Right renal cortex interstitium (tissue), 3 donors: ENCODE results near the gene SRSF5. TPM values are rescaled to one million over a fixed set of nuclear protein-coding genes. Genes with fewer than 3 reads are reported as not detected.
"Not testable (repeated sequence)": the region's sequence is repeated elsewhere in the genome, so short reads cannot be mapped to it uniquely, and the experiment has no call there.

Source experiments
- DNase-seq, 3 donors: peaks; one replicate each; pipeline ENCODE4 v3.0.0-alpha.2; 2013; ENCODE audit warnings: low read depth in 3 of 3, low spot score in 2 of 3
- polyA plus RNA-seq, 3 donors: library from polyadenylated mRNA; unstranded; fragments of 120-200 nt; gene quantifications; one replicate each; pipeline ENCODE4 v1.2.1, GENCODE V29; 2013; ENCODE audit not compliant: insufficient read length in 3 of 3

The SRSF5 gene
- polyA plus RNA-seq, 3 donors = 538 to 768 (median 669) TPM

DNA sequence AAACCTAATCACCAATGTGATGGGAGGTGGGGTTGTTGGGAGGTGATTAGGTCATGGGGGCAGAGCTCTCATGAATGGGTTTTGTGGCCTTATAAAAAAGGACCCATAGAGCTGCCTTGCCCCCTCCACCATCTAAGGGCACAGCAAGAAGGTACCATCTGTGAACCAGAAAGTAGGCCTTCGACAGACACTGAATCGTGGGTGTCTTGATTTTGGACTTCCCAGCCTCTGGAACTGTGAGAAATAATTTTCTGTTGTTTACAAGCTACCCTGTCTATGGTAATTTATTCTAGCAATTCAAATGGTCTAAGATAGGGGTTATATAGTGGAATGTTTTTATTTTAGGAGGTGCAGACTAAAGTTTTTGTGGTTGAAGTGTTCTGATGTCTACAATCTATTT, 38.0 kb downstream of the SRSF5 start:
- DNase-seq = no peak

DNA sequence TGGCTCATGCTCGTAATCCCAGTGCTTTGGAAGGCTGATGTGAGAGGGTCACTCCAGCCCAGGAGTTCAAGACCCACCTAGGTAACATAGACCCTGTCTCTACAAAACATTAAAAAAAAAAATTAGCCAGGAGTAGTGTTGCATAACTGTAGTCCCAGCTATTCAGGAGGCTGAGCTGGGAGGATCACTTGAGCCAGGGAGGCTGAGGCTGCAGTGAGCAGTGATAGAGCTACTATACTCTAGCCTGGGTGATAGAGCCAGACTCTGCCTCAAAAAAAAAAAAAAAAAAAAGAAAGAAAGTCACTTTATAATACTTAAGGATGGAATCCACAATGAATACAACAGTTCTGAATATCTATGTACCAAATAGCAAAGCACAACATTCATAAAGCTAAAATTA, 40.2 kb downstream of the SRSF5 start:
- DNase-seq = no peak

DNA sequence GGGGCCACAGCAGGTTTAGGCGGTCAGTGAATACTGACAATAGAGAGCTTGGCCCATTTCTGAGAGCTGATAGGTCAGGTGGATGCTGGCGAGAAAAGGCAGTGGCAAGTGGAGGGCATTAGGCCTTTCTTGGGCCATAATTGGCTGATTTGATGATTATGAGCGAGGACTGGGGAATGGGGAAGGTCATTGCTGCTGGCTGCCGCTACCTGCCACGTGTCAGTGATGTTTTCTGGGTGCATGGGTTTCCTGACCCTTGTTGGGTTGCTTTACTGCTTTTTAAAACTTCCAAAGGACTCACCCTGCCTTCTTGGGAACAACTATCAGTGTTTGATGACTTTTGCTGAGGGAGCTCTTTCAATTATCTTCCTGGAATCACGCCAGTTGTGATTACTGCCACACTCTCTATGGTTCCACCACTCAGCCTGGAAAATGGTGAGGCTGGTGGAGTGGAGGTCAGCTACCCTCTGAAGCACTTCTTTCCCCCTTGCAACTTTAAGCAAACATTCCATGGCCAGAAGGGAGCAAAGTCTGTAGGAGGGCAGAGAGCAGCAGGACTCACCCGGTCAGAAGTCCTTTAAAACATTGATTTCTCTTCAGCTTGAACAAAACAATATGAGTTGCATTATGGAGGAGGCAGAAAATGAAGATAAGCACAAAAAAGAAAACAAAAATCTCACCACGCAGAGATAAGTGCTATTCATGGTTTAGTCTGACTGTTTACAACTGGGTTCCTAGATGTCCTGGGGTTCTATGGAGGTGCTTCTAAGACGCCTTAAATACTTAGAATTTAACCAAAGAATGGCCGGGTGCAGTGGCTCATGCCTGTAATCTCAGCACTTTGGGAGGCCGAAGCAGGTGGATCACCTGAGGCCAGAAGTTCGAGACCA, 42.2 kb downstream of the SRSF5 start:
- no peak for DNase-seq

DNA sequence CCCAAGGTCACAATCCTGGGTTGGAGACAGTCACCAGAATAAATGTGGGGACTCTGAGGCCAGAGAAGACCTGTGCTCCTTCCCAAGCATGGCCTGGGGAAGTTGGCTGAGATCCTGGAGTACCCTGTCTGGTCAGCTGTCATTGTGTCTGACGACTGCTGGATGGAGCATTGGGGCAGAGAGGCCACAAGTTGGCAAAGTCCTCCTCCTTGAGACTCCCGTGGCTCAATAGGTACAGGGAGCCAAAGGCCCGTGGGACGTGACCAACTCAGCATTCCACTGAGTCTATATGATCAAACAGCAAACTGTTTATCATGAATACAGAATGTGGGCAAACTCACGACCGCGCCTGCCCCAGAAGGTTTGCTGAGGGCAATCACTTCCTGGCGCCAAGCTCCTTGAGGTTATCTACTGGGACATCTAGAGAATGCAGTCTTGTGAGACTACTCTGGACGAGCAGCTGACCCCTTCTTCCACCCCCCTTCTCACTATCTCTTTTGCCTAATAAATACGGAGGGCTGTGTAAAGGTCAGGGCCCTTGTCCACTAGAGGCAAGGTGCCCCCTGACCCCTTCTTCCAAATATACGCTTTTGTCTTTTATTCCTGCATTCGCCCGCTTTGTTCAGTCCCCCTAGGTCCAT, 44.4 kb downstream of the SRSF5 start:
- DNase-seq = no peak

DNA sequence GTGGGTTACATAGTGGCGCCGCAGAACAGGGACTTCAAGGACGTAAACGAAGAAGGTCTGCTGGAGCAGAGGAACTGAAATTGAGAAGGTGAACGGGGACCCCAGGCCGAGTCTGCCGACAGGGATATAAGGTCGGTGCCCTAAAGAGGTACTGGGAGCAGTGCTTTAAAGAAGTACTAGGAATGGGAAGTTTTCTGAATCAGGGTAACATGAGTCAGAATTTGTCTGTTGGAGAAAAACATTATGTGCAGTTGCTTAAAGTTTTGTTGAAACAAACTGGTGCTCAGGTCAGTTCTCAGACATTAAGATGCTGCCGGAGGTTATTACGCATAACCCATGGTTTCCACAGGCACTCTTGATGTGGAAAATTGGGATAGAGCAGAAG, 44.9 kb downstream of the SRSF5 start:
- DNase-seq = no peak

DNA sequence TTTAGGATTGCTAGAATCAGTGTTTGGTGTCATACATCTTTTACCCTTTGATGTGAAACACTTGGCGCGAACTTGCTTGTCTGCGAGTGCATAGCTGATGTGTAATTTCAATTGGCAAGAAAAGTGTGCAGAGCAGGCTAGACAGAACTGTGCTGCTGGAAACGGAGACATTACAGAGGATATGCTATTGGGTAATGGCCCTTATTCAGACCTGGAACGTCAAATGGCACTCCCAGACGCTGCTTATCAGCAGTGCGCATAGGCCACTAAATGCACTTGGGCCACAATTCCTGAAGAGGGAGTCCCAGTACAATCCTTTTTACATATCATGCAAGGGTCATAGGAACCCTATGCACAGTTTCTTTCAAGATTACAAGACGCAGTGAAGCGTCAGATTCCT, 45.8 kb downstream of the SRSF5 start:
- DNase-seq = no peak

DNA sequence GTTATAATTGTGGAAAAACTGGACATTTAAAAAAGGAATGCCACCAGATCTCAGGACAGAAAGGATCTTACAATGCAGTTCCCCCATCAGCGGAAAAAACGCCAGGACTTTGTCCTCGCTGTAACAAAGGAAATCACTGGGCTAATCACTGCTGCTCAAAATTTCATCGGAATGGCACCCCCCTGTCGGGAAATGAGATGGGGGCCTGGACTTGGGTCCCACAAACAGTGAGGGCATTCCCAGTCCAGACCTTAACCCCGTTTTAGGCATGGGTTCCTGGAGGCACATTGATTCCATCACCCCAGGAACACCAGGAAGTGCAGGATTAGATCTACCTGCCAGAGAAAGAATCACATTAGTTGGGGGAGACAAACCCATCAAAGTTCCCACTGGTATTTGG, 46.4 kb downstream of the SRSF5 start:
- DNase-seq = not testable (repeated sequence)

DNA sequence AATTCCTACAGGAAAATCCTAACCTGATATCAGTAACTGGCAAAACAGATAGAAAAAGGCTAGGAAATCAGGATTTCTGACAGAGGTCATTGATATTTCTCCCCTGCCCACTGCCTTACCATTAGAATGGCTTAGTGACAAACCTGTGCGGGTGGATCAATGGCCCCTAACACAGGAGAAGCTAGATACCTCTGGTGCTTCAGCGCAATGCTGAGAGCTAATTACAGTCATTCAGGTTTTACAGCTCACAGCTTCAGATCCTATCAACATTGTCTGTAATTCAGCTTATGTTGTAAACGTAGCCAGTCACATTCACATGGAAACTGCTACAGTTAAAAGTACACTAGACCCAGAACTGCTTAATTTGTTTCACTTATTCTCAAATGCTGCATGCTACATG, 47.5 kb downstream of the SRSF5 start:
- no peak for DNase-seq

DNA sequence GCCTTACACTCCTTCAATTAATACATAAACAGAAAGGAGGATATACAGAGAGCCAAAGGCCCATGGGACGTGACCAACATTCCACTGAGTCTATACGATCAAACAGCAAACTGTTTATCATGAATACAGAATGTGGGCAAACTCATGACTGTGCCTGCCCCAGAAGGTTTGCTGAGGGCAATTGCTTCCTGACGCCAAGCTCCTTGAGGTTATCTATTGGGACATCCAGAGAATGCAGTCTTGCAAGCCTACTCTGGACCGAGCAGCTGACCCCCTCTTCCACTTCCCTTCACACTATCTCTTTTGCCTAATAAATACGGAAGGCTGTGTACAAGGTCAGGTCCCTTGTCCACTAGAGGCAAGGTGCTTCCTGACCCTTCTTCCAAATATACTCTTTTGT, 48.6 kb downstream of the SRSF5 start:
- no peak for DNase-seq

DNA sequence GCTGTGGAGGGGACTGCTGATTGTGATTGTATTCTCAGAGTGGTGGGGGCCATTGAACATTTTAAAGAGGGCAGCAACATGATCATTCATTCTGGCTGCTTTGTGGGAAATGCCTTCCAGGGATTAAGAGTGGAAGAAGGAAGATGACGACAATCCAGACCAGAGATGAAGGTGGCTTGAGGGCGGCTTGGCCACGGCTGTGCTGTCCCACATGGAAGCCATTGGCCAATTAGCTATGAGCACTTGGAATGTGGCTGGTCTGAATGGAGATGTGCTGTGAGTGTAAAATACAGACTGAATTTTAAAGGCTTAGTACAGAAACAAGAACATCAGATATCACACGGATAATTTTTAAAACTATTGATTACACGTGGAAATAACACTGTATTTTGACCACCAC, 49.3 kb downstream of the SRSF5 start:
- no peak for DNase-seq

DNA sequence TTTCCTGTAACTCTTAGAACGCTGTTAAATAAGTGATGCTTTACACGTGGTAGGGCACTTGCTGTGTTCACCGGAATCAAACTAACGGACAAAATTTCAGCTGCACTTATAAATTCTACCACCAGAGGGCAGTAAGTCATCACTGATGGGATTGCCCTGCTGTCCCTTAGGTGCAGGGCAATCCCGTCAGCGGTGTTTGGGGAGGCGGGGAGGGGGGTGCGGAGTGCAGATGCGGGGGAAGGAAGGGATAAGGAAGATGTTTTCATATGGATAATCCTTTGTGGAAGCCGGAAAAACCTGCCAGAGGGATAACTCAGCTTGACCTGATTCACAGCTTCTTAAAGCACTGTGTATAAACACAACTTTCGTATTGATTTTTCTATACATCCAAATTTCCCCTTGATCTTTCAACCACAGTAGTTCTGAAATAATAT, 51.8 kb downstream of the SRSF5 start:
- DNase-seq = peak; percentile 57 to 68 (median 58)

DNA sequence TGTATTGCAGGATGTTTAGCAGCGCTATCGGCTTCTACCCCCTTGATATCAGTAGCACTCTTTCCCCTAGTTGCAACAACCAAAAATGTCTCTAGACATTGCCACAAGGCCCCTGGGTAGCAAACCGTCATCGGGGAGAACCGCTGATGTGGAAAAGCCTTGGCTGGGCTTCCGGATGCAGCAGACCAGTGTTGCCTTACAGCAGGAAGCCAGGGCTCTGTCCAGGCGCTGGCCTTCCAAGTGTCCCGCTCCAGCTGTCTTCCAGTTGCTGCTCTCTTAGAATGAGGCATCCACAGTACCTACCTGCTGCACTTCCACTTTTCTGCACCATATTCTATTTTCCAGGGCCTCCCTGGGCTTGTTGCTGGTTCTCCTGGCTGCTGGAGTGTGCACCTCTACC, 52.7 kb downstream of the SRSF5 start:
- no peak for DNase-seq

DNA sequence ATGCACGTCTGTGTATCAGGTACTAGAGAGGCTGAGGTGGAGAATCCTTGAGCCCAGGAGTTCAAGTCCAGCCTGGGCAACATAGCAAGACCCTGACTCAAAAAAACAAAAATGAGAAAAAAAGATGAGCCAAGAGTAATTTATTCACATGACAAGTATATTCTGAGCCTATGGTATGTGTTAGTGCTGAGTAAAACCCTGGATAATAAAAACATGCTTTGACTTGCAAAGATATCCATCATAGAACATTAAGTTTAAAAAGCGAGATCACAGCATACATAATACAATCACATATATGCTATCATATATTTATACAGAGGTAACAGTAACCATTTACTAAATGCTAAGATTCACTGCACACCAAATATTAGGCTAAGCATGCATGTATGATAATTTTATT, 54.0 kb downstream of the SRSF5 start:
- no peak for DNase-seq

Other genes with a start within 250 kb of the SRSF5 start
- under 1 TPM; 0.04 to 0.08 (median 0.08) TPM for gene CCDC177, start 192.3 kb upstream of the SRSF5 start, polyA plus RNA-seq
- 10 to 100 TPM; 20.2 to 22.0 (median 20.3) TPM for gene SUSD6, start 155.5 kb upstream of the SRSF5 start, polyA plus RNA-seq
- under 1 TPM in 1 of 3 donors, not detected in 2; 0.24 TPM for gene SLC10A1, start 30.1 kb downstream of the SRSF5 start, polyA plus RNA-seq
- gene SMOC1, start 112.3 kb downstream of the SRSF5 start, polyA plus RNA-seq = 1 to 10 TPM; 1.3 to 2.0 (median 1.7) TPM